NCI-H146 treated with DMSO at 0.1 percent for 48 hours (cell line): ENCODE data around the gene FFAR1.

Experiments
- DNase-seq: peaks from one replicate; lab custom pipeline; 2025; ENCODE audit not compliant: unreplicated experiment; lab: John Stamatoyannopoulos, UW

FFAR1 gene

GRCh38 chr19:35347171-35347929 is at the start of gene FFAR1:
Gene FFAR1 (plus strand): TSS chr19:35347902. CDS start chr19:35351552, 3,650 bp downstream.
- DNase-seq: no peak

- no peak for DNase-seq
Observed at GRCh38 chr19:35297922-35298321, 49.8 kb upstream of the FFAR1 start.

GRCh38 chr19:35298561-35298972 is 49.1 kb upstream of the FFAR1 start:
- no peak for DNase-seq

- no peak for DNase-seq
Observed at GRCh38 chr19:35299523-35300338, 48.0 kb upstream of the FFAR1 start.

GRCh38 chr19:35300339-35300649 is 47.4 kb upstream of the FFAR1 start:
- DNase-seq: no peak

- no peak for DNase-seq
Observed at GRCh38 chr19:35301961-35302360, 45.7 kb upstream of the FFAR1 start.

- DNase-seq: no peak
Observed at GRCh38 chr19:35302446-35302845, 45.3 kb upstream of the FFAR1 start.

- DNase-seq: no peak
Observed at GRCh38 chr19:35303357-35303915, 44.3 kb upstream of the FFAR1 start.

GRCh38 chr19:35304036-35304435 is 43.7 kb upstream of the FFAR1 start:
- DNase-seq: no peak

- no peak for DNase-seq
Observed at GRCh38 chr19:35305181-35305580, 42.5 kb upstream of the FFAR1 start.

GRCh38 chr19:35306473-35307246 is 41.0 kb upstream of the FFAR1 start:
- no peak for DNase-seq

GRCh38 chr19:35307931-35308330 is 39.8 kb upstream of the FFAR1 start:
- no peak for DNase-seq

- DNase-seq: no peak
Observed at GRCh38 chr19:35308910-35309309, 38.8 kb upstream of the FFAR1 start.

- no peak for DNase-seq
Observed at GRCh38 chr19:35309481-35310279, 38.0 kb upstream of the FFAR1 start.

- no peak for DNase-seq
Observed at GRCh38 chr19:35310331-35310730, 37.4 kb upstream of the FFAR1 start.

GRCh38 chr19:35310811-35311465 is 36.8 kb upstream of the FFAR1 start:
- DNase-seq: no peak

- no peak for DNase-seq
Observed at GRCh38 chr19:35311901-35312665, 35.6 kb upstream of the FFAR1 start.

GRCh38 chr19:35313587-35313986 is 34.1 kb upstream of the FFAR1 start:
- no peak for DNase-seq

- DNase-seq: no peak
Observed at GRCh38 chr19:35314031-35314430, 33.7 kb upstream of the FFAR1 start.
